Transverse colon (tissue), 4 donors: ENCODE results near the gene PEX10.

Experiments
- CTCF ChIP-seq, 5 experiments: fragments of 200-600 bp in 3 of 5; fragments of 450-650 bp in 2 of 5; sonication (generic) in 3 of 5; IDR thresholded peaks; 1 replicate in 2 of 5; 2 replicates in 3 of 5; pipeline ENCODE4 v1.5.1; 2016 to 2017; ENCODE audit warnings: antibody characterized with exemption in 5 of 5, inconsistent platforms in 3 of 5, mild to moderate bottlenecking in 2 of 5, moderate library complexity in 1 of 5
- EP300 ChIP-seq: sonication (generic); formaldehyde crosslinking; IDR thresholded peaks from one replicate; pipeline ENCODE4 v1.6.1; 2017; ENCODE audit warnings: antibody characterized with exemption, low read depth
- POLR2A ChIP-seq: fragments of 450-650 bp; IDR thresholded peaks from one replicate; pipeline ENCODE4 v1.6.1; 2016; ENCODE audit warnings: antibody characterized with exemption, mild to moderate bottlenecking, moderate library complexity
- POLR2AphosphoS5 ChIP-seq, 3 donors: sonication (generic); formaldehyde crosslinking; IDR thresholded peaks; one replicate each; pipeline ENCODE4 v1.6.1; 2016; ENCODE audit warnings: antibody characterized with exemption in 3 of 3

- no peak for TF ChIP-seq CTCF (IDR thresholded peaks at IDR 0.05)
- TF ChIP-seq POLR2AphosphoS5 (IDR thresholded peaks at IDR 0.05) = no peak
- no peak for TF ChIP-seq POLR2A
- TF ChIP-seq EP300 = no peak
Observed at GRCh38 chr1:2432441-2432844, 20.1 kb upstream of the PEX10 start.
